ENCODE data around the gene ZNF304. TPM values are rescaled to one million over a fixed set of nuclear protein-coding genes. Genes with fewer than 3 reads are reported as not detected.

The ZNF304 gene
- total and polyA plus RNA-seq, 9 of the 15 experiments (the other 6 are each of a cell fraction or from before 2014, with no cell fraction given), result 0.82 to 5.5 (median 3.6) TPM

- TF ChIP-seq MAFF (IDR thresholded peaks at IDR 0.05; ENCODE audit: low read length) (no peak), TAF1 (IDR thresholded peaks at IDR 0.05; ENCODE audit: control insufficient read depth, extremely low read depth, insufficient read depth, low read length, severe bottlenecking) (peak; percentile 64), CHD1 (IDR thresholded peaks at IDR 0.05; ENCODE audit: low read length) (peak; percentile 71), ZNF609 (CRISPR knock-in tag; IDR thresholded peaks at IDR 0.05; ENCODE audit: borderline replicate concordance) (no peak), BCOR (IDR thresholded peaks at IDR 0.05) (peak; percentile 27; the same call in 1 of the 2 replicates), ZFX (CRISPR knock-in tag; IDR thresholded peaks at IDR 0.05) (peak; percentile 97), C11orf30 (IDR thresholded peaks at IDR 0.05; ENCODE audit: low read depth) (peak; percentile 62), NONO (IDR thresholded peaks at IDR 0.05; ENCODE audit: low read depth in 2 of 2, low read length in 1 of 2) (no peak), FOXJ2 (tag; IDR thresholded peaks at IDR 0.05) (no peak), ZNF766 (CRISPR knock-in tag; conservative IDR thresholded peaks at IDR 0.05) (no peak)
Measured at GRCh38 chr19:57320180-57321084, 30.6 kb upstream of the ZNF304 start, which contains the start of gene ZNF543 (continued).
